HT1080 (cell line): ENCODE measurements around the gene CCDC88C. TPM values are rescaled to one million over a fixed set of nuclear protein-coding genes. Genes with fewer than 3 reads are reported as not detected.
A peak's percentile ranks its signal among the peaks of the same experiment; 100 is the strongest.
"Not testable (repeated sequence)": the region's sequence is repeated elsewhere in the genome, so short reads cannot be mapped to it uniquely, and the experiment has no call there.

Source experiments
- DNase-seq: peaks from one replicate; pipeline ENCODE4 v3.0.0-alpha.2; 2015; ENCODE audit warnings: low read depth
- total RNA-seq: library from RNA; depleted of rRNA; stranded (reverse); fragments of >200 nt; shearing (Covaris generic); gene quantifications from 2 replicates; pipeline ENCODE4 v1.2.3, GENCODE V29; 2014

Gene CCDC88C
- total RNA-seq, 1 experiment from 2014 or later: 13.2 TPM

- peak; percentile 65 for DNase-seq
These were observed 895 bp upstream of the CCDC88C start for GRCh38 chr14:91418387-91419043.

DNA sequence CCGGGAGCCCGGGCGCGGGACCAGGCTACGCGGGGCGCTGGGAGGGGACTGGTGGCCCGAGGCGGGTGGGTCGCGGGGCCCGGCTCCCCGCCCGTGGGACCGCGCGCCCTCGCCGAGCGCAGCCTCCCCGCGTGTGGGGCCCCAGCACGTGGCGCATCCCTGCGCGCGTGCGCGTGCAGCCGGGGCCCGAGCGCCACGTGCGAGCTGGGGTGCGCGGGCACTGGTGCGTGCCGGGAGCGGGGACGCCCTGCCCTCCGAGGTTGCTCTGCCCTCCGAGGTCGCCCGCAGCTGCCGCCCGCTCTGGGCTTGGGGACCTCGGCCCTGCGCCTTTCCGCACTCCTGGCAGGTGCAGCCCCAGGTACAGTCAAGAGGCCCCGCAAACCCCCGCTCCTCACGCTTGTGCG, 365 bp upstream of the CCDC88C start:
- peak; percentile 27 for DNase-seq

DNA sequence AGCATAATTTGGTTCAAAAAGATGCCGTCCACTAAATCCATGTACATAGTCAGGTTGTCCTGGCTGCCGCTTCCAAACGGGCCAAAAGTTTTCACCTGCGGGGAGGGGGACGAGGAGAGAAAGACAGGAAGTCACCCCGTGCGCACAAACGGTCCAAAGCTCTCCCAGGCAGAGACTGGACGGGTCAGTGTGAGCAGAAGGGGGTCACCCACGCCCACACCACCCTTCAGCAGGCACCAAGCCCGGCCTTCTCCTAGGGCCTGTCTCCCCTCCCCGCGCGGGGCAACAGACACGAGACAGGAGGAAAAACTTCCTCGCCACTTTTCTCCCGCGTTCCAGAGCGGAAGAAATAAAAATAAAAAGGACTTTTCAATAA, 888 bp downstream of the CCDC88C start:
- DNase-seq: no peak

DNA sequence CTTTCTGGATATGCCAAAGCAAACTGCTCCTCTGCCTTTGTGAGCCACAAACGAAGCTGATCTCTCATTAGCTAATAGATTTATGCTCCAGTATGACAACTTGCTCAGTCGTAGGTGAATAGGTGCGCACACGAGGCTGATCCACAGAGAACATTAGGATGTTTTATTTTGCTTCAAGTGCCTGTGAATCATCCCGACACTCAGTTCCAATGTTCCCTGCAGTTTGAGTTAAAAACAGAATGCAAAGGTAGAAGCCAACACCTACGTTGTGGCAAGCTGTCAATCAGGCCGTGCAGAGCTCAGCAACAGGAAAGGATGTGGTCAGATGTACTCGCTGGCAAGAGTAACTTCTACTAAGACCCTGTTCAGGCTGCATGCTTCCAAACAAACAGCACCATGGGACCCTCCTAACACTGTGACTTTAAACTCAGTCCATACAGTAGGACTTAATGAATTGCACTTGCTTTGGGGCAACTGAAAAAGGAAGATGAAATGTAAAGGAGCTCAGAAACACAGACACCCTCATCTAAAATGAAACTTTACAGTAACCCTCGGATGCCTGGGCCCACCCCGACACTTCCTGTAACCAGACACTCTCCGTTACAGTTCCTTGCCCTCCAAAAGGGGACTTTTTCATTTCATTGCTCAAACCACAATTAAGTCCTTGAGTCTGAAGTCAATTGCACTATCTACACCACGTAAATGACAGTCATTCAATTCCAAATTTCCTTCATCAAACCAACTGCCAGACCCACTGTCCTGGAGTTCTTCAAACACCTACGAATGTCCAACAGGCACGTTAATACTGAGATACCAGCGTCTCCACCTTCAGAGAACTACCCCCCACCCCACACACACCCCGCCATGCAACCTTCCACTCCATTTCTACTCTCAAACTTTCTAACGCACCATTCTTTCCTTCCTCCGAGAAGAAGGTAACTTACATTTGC, 1.6 kb downstream of the CCDC88C start:
- peak; percentile 49 for DNase-seq

- DNase-seq: no peak
These were observed 3.2 kb downstream of the CCDC88C start for GRCh38 chr14:91414475-91414833.

DNA sequence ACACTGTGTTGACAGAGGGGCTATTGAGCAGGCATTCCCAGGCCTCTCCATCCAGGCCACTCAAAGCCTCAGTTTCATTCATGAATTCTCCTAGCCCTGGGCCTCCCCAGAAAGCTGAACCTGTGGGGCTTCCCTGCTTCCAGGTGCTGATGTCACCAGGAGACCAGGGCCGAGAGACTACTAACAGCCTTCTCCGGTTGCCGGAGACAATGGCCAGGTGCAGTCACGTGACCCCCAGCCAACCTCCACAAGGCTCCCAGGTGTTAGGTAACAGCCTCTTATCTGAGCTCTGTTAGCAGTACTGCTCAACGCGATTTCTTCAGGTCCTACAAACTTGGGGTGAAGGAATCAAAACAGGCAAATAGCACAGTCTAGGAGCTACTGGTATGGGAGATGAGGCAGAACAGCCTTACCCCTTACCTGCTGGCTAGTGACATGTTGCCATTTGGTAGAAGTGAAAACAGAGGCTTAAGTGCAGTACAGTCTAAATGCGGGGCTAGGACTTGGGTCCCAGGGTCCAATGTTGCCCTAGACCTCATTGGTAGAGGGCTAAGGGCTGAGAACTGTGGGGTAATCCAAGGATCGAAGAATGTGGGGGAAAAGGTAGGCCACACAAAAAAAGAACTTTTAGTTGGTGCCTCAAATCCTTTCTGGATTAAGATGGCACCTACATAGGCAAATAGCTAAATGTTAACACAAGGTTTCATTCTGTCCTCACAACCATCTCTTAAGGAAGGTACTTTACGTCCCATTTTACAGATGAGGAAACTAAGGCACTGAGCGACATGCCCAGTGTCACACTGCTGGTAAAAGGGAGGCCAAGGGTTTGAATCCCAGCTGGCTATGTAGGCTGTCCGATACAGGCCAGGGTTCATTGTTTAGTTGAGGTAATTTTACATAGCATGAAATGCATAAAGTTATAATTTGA, 3.8 kb downstream of the CCDC88C start:
- DNase-seq: no peak

DNA sequence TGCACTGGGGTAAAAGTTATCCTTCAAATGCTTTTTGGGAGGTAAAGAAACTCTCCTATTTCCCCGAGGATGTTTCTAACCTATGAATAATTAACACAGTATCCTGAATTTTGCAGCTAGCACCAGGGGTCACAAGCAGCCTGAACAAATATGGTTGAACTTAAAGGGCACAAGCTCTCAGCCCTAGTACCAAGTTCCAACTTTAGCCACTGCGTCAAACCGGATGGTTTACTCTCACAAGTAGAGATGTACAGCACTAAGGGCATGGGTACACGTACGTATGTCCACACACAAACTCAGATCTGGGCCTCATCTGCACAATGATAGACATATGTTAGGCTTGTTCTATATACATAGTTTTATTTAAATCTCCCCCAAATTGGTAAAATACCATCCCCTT, 4.7 kb downstream of the CCDC88C start:
- no peak for DNase-seq

DNA sequence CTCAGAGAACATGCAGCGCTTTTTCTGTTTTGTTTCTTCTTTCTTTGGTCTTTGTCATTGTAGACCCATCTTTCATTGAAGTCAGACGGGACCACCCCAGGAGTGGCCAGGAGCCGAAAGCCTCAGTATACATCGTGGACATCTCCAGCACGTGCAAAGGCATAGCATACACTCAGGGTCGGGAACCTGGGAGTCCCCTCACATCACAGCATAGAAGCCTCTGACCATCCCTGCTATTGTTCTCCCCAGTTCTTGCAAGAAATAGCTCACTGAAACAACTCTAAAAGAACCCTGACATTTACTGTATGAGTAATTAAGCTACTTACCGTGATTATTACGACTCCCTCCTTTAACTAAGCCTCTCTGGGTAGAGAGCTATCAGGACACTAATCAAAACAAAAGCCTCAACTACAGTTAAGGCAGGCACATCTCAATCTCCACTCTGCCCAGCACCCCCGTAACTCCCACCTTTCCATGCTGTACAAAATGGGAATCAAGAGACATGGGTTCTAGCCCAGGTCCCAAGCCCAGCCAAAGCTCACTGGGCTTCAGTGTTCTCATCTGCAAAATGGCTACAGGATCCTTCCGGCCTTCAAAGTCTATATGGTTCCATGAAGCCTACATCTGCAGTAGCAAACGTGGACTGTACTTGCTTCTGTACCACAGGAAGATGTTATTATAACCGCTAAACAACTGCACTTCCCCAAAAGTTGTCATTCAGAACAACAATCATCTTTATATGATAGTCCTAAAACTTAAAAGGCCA, 6.7 kb downstream of the CCDC88C start:
- no peak for DNase-seq

- DNase-seq: no peak
These were observed 7.5 kb downstream of the CCDC88C start for GRCh38 chr14:91409928-91410718.

DNA sequence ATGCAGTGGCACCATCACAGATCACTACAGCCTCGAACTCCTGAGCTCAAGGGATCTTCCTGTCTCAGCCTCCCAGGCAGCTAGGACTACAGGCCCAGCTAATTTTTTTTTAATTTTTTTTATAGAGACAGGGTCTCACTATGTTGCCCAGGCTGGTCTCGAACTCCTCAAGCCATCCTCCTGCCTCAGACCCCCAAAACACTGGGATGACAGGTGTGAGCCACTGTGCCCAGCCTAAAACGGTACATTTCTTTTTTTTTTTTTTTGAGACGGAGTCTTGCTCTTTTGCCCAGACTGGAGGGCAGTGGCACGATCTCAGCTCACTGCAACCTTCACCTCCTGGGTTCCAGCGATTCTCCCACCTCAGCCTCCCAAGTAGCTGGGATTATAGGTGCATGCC, 8.4 kb downstream of the CCDC88C start:
- DNase-seq: not testable (repeated sequence)

- DNase-seq: no peak
These were observed 10.6 kb downstream of the CCDC88C start for GRCh38 chr14:91406982-91407381.

GRCh38 chr14:91406451-91406850, 11.2 kb downstream of the CCDC88C start:
- no peak for DNase-seq

- no peak for DNase-seq
These were observed 11.7 kb downstream of the CCDC88C start for GRCh38 chr14:91405724-91406435.

GRCh38 chr14:91405241-91405721, 12.3 kb downstream of the CCDC88C start:
- DNase-seq: no peak

DNA sequence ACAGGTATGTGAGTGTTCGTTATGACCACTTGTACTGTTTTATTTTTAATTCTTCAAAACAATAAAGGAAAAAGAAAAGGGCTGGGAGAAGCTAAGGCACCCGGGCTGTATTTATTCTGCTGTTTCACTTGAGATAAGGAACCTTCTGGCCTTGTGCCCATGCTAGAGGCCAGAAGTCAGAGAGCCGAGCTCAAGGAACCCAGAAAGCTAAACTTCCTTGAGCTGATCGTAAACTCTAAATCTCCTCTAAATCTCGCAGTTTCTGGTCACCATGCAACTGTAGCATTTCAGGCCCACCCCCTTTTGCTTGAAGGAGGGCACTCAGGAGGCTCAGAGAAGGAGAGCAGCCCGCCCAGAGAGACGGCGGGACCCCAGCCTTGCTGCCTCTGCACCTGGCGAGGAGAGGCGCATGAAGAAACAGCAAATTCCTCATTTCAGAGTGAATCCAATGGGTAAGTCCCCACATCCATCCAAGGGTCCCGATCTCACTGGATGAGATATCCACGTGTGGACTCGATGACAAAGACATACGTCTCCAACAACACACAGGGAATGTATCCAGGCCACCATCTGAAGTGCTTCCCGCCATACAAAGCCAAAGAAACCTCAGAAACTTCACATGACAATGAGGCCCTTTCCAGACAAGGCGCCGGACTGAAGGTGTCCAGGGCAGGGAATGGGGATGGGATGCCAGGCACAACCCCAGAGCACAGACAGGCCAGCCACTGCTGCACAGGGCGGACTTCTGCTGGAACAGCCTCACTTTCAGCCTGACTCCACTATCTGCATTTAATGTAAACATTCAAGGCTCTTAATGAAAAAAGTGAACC, 14.6 kb downstream of the CCDC88C start:
- no peak for DNase-seq

DNA sequence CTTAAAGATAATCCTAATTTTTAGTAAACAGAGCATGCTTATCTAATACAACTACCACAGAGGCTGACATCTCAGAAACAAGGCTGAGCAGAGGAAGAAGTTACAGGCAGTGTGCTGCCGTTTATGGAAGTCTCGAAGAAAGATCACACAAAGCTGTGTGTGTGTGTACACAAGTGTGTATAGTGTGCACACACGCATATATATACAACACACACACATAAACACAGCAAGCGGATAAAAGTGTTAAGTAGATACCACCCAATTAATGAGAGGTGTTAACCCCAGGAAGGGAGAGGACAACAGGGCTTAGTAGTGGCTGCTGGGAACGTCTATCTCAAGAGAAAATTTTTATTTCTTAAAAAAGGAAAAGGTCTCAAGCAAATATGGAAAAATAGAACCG, 15.3 kb downstream of the CCDC88C start:
- no peak for DNase-seq

DNA sequence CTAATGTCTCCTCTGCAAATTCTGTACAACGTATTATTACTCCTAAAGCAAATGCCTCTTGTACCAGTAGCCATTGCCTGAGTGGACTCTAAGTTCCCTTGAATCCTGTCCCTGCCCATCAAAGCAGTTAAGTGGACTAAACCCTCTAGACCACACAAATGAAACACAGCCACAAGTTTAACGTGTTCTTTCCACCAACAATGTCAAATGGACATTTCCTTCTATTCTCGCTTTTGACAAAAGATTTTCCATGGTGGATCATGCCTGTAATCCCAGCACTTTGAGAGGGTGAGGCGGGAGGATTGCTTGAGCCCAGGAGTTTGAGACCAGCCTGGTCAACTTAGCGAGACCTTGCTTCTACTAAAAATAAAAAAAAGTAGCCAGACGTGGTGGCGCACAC, 15.9 kb downstream of the CCDC88C start:
- no peak for DNase-seq

- DNase-seq: no peak
These were observed 16.9 kb downstream of the CCDC88C start for GRCh38 chr14:91400696-91401095.
